Lower leg skin (tissue), 4 donors: ENCODE data around the gene CTIF. TPM values are rescaled to one million over a fixed set of nuclear protein-coding genes. Genes with fewer than 3 reads are reported as not detected.

Source experiments
- DNase-seq, 2 donors: peaks; one replicate each; pipeline ENCODE4 v3.0.0-alpha.2; 2019; ENCODE audit warnings: low spot score in 2 of 2
- H3K4me3 ChIP-seq: fragments of 200-600 bp; sonication (generic); 2 replicates; pipeline ENCODE4 v1.5.1; 2017; ENCODE audit warnings: mild to moderate bottlenecking, low read depth; ENCODE audit not compliant: poor library complexity, severe bottlenecking
- POLR2A ChIP-seq, 2 donors: fragments of 450-650 bp; IDR thresholded peaks; one replicate each; pipeline ENCODE4 v1.6.1; 2016 to 2017; ENCODE audit warnings: antibody characterized with exemption in 2 of 2, mild to moderate bottlenecking in 1 of 2, moderate library complexity in 1 of 2
- WGBS, 2 donors: methylation state at CpG; one replicate each; pipeline ENCODE4 v1.1.5; 2018; 5-methylcytosine and 5-hydroxymethylcytosine counted together
- intact Hi-C: fragments of 100-400 bp; cut with DNase I; formaldehyde crosslinking; loops from one replicate; pipeline ENCODE4 v1.15.0; 2023; ENCODE audit warnings: low total_unique reads
- total RNA-seq, 4 donors: library from RNA; depleted of rRNA; stranded (reverse); fragments of >200 nt; gene quantifications; one replicate each; pipeline ENCODE4 v1.1.0, GENCODE V29; 2016
- TF ChIP-seq, protein P1 (sequence below), 3 donors: fragments of 450-650 bp; IDR thresholded peaks; one replicate each; pipeline ENCODE4 v1.5.1; 2016; ENCODE audit warnings: antibody characterized with exemption in 3 of 3, mild to moderate bottlenecking in 3 of 3, moderate library complexity in 2 of 3

Gene CTIF
- total RNA-seq, 4 donors from 2014 or later: 22.6 to 44.0 (median 30.2) TPM

DNA sequence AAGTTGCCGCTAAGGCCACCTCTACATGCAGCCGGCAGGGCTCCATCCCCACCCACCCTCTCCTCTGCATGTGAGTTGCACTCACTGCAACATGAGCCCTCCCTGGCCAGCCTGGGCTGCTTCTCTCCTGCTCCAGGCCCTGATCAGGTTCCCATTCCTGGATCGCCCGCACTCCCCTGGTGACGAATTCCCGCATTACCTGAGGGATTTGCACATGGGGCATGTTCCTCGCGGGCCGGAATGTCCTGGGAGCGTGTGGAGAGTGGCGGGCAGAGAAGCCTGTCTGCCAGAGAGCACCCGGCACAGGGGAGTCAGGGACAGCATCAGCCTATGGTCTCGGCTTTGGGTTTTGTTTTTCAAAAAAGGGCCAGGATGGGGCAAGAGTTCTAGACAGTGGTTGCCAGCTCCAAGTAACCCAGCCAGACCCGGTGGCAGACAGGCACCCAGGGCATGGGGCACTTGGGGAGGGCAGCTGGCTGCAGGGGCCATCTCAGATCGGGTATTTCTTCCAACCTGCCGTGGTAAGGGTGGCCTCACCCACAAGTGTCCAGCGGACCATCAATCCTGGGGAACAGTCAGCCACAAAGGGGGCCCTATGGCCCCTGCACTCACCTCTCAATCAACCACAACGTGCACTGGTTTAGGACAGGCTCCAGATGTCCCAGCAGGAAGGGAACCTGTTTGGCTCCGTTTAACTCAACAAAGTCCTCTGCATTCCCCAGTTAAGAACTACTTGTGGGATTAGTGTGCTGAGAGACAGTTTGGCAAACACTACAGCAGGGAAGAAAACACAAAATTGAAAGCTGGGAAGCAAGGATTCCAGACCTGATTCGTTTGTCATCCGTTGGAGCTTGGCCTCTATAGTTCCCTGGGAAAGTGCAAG is 224.2 kb downstream of the CTIF start:
- intact Hi-C loops: no loop called here
- 91 to 93% methylated on average over 20 to 21 of the region's 21 CpGs for WGBS, 2 donors
- no peak for TF ChIP-seq POLR2A (IDR thresholded peaks at IDR 0.05)
- TF ChIP-seq, protein P1, sequence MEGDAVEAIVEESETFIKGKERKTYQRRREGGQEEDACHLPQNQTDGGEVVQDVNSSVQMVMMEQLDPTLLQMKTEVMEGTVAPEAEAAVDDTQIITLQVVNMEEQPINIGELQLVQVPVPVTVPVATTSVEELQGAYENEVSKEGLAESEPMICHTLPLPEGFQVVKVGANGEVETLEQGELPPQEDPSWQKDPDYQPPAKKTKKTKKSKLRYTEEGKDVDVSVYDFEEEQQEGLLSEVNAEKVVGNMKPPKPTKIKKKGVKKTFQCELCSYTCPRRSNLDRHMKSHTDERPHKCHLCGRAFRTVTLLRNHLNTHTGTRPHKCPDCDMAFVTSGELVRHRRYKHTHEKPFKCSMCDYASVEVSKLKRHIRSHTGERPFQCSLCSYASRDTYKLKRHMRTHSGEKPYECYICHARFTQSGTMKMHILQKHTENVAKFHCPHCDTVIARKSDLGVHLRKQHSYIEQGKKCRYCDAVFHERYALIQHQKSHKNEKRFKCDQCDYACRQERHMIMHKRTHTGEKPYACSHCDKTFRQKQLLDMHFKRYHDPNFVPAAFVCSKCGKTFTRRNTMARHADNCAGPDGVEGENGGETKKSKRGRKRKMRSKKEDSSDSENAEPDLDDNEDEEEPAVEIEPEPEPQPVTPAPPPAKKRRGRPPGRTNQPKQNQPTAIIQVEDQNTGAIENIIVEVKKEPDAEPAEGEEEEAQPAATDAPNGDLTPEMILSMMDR (IDR thresholded peaks at IDR 0.05): no peak
- H3K4me3 ChIP-seq: no peak overlapping the region
- DNase-seq: no peak

DNA sequence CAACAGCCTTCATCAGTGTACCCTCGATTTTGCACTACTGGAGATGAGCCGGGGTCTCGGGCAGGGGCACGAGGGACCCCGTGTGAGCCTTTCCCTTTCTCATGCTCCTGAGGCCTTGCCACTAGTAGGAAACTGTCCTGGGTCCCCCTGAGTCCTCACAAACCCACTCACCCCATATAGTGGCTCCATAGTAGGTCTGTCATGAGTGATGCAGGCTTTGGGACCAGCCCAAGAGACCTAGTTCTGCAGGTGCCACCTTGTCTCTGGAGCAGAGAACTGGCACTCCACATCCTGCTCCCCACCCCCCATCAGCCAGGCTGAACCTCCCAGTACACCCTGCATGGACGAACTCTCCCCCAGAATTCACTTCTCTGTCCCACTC is 224.9 kb downstream of the CTIF start:
- no peak for TF ChIP-seq POLR2A (IDR thresholded peaks at IDR 0.05)
- TF ChIP-seq, protein P1 (IDR thresholded peaks at IDR 0.05): no peak
- no peak overlapping the region for H3K4me3 ChIP-seq
- 93 to 95% methylated on average over 6 of the region's 6 CpGs for WGBS, 2 donors
- intact Hi-C loops: no loop called here
- DNase-seq: no peak

DNA sequence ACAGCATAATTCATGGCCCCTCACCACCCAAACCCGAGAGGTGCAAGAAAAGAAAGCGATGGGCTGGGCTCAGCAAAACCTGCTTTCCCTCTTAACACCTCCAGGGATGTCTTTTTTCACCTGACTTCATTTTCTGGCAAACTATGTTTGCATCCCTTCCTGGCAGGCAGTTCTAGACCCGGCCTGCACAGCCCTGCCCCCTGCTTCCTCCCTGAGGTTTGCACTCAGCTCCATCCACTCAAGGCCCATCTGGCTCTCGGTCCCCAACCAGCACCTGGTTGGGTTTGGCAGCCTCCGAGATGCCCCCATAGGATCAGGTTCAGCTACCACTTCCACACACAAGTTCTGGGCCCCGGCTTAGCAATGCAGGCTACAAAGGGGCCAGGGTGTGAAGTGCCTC is 226.2 kb downstream of the CTIF start:
- no peak for TF ChIP-seq POLR2A (IDR thresholded peaks at IDR 0.05)
- TF ChIP-seq, protein P1 (IDR thresholded peaks at IDR 0.05): no peak
- 65 to 83% methylated on average over 6 of the region's 6 CpGs for WGBS, 2 donors
- intact Hi-C loops: no loop called here
- H3K4me3 ChIP-seq: no peak overlapping the region
- no peak for DNase-seq

DNA sequence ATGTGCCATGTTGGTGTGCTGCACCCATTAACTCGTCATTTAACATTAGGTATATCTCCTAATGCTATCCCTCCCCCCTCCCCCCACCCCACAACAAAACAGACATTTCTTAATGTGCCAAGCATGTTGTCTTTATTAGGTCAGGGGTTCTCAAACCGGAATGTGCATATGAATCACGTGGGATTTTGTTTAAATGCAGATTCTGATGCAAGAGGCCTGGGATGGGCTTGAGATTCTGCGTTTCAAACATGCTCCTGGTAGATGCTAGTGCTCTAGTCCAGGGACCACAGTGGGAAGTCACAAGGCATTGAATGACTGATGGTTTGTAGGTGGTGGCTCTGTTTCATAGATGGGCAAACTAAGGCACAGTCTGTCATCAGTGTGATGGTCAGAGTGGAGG is 227.2 kb downstream of the CTIF start:
- WGBS, 2 donors: 61 to 66% methylated on average over 3 to 4 of the region's 4 CpGs
- intact Hi-C loops: no loop called here
- DNase-seq: no peak
- H3K4me3 ChIP-seq: no peak overlapping the region
- no peak for TF ChIP-seq POLR2A (IDR thresholded peaks at IDR 0.05)
- TF ChIP-seq, protein P1 (IDR thresholded peaks at IDR 0.05): no peak

DNA sequence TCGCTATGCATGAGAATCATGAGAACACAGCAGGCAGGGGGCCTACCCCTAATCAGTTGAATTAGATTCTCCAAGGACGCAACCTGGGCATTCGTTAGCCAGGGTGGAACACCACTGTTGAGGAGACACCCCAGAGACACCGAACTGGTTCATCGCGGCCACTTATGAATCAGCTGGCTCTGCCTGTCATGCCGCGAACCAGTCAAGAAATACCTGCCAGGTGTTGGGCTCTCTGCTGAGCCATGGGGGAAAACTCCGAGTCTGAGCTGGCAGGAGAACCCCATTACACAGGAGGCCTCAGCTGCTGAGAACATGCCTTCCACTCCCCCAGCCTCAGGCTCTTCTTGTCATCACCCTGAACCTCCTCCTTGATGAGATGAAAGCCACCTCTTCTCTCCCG is 227.7 kb downstream of the CTIF start:
- TF ChIP-seq, protein P1 (IDR thresholded peaks at IDR 0.05): no peak
- TF ChIP-seq POLR2A (IDR thresholded peaks at IDR 0.05): no peak
- H3K4me3 ChIP-seq: no peak overlapping the region
- 64 to 81% methylated on average over 5 to 10 of the region's 10 CpGs for WGBS, 2 donors
- intact Hi-C loops: no loop called here
- no peak for DNase-seq
